Measurements from ENCODE around the gene TOB1.
A peak's percentile ranks its signal among the peaks of the same experiment; 100 is the strongest.

DNA sequence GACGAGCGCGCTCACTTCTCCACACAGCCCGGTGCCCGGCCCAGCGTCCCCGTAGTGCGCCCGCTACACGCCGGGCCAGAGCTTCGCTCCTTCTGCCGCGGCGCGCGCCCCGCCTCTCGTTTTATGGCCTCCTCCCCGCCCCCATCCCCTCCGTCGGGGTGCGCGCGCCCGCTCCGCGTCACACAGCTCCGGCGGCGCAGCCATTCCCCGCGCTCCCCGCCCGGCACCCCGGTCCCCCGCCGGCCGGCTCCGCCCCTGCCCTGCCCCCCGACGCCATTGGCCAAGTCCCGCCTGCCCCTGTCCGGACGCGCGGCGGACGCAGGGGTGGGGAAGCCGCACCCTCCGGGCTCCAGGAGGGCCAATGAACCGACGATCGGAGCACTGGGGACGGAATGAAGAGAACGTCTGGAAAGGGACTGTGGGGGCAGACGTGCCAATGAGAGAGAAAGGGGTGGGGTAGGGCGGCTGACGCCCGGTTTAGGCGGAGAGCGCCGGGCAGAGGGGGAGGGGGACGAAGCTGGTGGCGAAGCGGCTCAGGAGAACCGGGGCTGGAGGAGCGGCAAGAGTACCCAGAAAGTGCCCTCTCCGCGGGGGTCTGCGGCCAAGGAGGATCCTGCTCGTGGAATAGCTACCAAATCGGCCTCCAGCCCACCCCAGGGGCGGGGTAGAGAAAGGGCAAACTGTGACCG, at the start of gene TOB1:
- TF ChIP-seq, protein P1, sequence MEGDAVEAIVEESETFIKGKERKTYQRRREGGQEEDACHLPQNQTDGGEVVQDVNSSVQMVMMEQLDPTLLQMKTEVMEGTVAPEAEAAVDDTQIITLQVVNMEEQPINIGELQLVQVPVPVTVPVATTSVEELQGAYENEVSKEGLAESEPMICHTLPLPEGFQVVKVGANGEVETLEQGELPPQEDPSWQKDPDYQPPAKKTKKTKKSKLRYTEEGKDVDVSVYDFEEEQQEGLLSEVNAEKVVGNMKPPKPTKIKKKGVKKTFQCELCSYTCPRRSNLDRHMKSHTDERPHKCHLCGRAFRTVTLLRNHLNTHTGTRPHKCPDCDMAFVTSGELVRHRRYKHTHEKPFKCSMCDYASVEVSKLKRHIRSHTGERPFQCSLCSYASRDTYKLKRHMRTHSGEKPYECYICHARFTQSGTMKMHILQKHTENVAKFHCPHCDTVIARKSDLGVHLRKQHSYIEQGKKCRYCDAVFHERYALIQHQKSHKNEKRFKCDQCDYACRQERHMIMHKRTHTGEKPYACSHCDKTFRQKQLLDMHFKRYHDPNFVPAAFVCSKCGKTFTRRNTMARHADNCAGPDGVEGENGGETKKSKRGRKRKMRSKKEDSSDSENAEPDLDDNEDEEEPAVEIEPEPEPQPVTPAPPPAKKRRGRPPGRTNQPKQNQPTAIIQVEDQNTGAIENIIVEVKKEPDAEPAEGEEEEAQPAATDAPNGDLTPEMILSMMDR (conservative IDR thresholded peaks at IDR 0.05; ENCODE audit: low read depth, low read length) = no peak
- TF ChIP-seq CHD1 (IDR thresholded peaks at IDR 0.05; ENCODE audit: low read depth, low read length) (no peak), SMC3 (IDR thresholded peaks at IDR 0.05; ENCODE audit: low read depth, low read length) (no peak), POLR2A (IDR thresholded peaks at IDR 0.05; ENCODE audit: low read depth, low read length) (peak; percentile 100), NFE2L2 (IDR thresholded peaks at IDR 0.05; ENCODE audit: low read depth, low read length) (peak; percentile 35; the same call in 1 of the 2 replicates), CEBPB (IDR thresholded peaks at IDR 0.05; ENCODE audit: low read depth, low read length) (no peak), BHLHE40 (IDR thresholded peaks at IDR 0.05; ENCODE audit: low read depth, low read length) (no peak), MXI1 (IDR thresholded peaks at IDR 0.05; ENCODE audit: borderline replicate concordance, low read depth, low read length) (0 out of 2 replicates have a peak, but pooled peaks have one; percentile 22), RFX5 (IDR thresholded peaks at IDR 0.05; ENCODE audit: low read depth, low read length) (no peak), RAD21 (IDR thresholded peaks at IDR 0.05; ENCODE audit: low read length) (no peak)
- TF ChIP-seq, protein P2, sequence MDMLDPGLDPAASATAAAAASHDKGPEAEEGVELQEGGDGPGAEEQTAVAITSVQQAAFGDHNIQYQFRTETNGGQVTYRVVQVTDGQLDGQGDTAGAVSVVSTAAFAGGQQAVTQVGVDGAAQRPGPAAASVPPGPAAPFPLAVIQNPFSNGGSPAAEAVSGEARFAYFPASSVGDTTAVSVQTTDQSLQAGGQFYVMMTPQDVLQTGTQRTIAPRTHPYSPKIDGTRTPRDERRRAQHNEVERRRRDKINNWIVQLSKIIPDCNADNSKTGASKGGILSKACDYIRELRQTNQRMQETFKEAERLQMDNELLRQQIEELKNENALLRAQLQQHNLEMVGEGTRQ (IDR thresholded peaks at IDR 0.05; ENCODE audit: low read depth, low read length) = no peak
